NCI-H460 (cell line): Measurements from ENCODE around the gene HBS1L. TPM values are rescaled to one million over a fixed set of nuclear protein-coding genes. Genes with fewer than 3 reads are reported as not detected.
A peak's percentile ranks its signal among the peaks of the same experiment; 100 is the strongest.

Experiments used
- DNase-seq: peaks from one replicate; pipeline ENCODE4 v3.0.0-alpha.2; 2016; ENCODE audit warnings: low read depth; ENCODE audit errors: extremely low read depth
- polyA plus RNA-seq: library from polyadenylated mRNA; depleted of rRNA; stranded (reverse); fragments of >200 nt; gene quantifications from 2 replicates; pipeline ENCODE4 v1.2.3, GENCODE V29; 2014; cell fraction: nucleus; rRNA removed
- total RNA-seq: library from RNA; depleted of rRNA; stranded (reverse); fragments of >200 nt; shearing (Covaris generic); gene quantifications from 2 replicates; pipeline ENCODE4 v1.2.3, GENCODE V29; 2014; rRNA removed

HBS1L gene
- total RNA-seq: 83.8 and 85.5 TPM in 2 replicates
- 39.8 and 62.1 TPM in 2 replicates for polyA plus RNA-seq

DNA sequence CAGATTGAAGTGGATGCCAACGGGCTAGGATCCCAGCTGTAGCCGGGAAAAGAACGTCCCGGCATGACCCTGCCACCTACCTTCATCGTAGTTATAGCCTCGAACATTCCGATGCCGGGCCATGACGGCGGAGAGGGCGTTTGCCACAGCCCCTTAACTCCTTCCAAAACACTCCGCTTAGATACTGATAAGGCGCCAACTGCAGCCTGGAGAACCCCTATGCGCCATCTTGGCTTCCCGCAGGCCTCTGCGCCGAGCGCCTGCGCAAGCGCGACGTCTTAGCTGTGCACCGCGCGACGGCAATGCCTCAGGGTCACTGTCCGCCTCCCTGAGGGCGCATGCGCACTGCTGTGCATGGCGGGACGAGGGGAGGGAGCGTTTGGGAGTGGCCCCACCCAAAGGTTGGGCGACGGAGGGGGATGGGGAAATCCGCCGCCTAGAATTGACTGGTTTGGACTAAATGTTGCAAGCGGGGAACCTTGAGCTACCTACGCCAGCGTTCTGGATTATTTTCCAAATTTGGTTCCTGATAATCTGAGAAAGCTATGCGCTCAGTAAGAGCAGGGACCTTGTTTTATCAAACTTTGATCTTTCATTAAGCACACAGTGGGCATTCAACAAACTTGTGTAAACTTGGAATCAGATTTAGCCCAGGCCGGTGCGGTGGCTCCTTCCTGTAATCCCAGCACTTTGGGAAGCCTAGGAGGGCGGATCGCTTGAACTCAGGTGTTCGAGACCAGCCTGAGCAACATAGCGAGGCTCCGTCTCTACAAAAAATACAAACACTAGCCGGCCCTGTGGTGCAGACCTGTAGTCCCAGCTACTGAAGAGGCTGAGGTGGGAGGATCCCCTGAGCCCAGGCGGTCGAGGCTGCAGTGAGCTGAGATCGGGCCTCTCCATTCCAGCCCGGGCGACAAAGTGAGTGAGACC, at the start of gene HBS1L:
TSS of gene HBS1L (minus strand) at position 254 of the 930 bp plus-strand sequence. CDS start at position 123, 131 bp downstream.
- DNase-seq: peak; percentile 96

- DNase-seq: no peak
These were observed 49.6 kb upstream of the HBS1L start for GRCh38 chr6:135104199-135104598.

- DNase-seq: no peak
These were observed 47.6 kb upstream of the HBS1L start for GRCh38 chr6:135102191-135102590.

- DNase-seq: no peak
These were observed 42.5 kb upstream of the HBS1L start for GRCh38 chr6:135097172-135097571.

GRCh38 chr6:135096403-135097130, 41.9 kb upstream of the HBS1L start:
- DNase-seq: no peak

GRCh38 chr6:135095716-135096115, 41.1 kb upstream of the HBS1L start:
- DNase-seq: no peak

GRCh38 chr6:135094403-135094821, 39.8 kb upstream of the HBS1L start:
- DNase-seq: no peak

DNA sequence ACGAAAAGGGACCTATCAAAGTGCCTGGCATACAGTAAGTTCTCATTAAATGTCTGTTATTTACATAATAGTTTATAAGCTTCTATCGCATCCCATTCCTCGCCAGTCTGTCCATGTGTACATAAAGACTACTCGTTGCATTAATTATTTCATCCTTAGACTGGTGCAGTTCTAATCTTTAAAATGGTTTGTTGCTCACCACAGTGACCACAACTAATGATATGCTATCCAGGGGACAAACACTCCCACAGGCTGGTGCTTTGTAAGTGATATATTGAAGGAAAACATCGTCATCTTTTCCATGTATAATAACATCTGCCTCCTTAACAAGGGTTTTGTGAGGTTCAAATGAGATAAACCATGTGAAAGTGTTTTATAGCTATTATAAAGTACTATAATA, 39.0 kb upstream of the HBS1L start:
- DNase-seq: no peak

DNA sequence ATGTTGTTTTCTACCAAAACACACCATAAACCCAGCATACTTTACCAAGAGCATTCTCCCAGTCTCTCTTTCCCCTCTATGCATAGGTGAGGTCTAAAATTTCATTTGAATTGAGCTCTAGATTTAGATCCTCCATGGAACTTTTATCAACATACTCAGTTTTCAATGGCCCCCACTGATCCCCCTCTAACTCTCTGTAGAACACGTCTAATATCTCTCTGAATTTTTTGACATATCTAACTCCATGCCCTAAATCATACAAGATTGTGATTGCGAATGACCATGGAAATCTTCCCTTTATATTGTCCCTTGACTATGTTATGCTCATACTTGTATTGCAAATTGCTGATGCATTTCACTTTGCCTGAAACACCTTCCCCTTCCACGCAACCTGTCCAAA, 38.1 kb upstream of the HBS1L start:
- DNase-seq: no peak

DNA sequence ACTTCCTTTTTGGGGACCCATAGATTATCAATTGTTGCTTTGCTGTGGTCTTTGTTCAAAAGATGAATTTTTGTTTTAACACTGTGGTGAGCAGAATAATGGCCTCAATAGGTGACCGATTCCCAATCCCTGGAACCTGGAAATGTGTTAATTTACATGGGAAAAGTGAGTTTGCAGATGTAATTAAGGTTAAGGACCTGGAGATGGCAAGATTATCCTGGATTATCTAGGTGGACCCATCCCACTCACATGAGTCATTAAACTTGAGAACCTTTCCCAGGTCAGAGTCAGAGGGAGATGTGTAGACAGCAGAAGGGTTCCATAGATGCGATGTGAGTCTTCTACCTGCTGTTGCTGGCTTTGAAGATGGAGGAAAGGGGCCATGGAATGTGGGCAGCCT, 36.2 kb upstream of the HBS1L start:
- no peak for DNase-seq

DNA sequence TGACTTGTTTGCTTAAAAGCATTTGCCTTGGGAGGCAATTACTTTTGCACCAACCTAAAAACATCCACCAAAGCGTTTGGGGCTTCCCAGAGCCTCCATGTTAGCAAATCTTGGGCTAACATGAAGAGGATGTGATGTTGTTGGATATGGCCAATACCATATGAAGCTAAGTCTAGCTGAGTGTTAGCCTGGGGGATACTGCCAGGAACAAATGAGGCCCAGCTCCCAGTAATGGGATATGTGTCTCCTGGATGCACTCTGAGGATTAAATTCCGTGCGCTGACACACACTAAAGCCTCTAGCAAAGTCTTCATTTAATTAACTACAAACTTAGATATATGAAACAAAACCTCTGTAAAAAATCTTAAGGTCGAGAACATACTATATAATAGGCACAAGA, 35.3 kb upstream of the HBS1L start:
- DNase-seq: no peak

GRCh38 chr6:135088818-135089809, 34.5 kb upstream of the HBS1L start:
- DNase-seq: peak; percentile 5

- DNase-seq: no peak
These were observed 33.7 kb upstream of the HBS1L start for GRCh38 chr6:135088281-135088680.

DNA sequence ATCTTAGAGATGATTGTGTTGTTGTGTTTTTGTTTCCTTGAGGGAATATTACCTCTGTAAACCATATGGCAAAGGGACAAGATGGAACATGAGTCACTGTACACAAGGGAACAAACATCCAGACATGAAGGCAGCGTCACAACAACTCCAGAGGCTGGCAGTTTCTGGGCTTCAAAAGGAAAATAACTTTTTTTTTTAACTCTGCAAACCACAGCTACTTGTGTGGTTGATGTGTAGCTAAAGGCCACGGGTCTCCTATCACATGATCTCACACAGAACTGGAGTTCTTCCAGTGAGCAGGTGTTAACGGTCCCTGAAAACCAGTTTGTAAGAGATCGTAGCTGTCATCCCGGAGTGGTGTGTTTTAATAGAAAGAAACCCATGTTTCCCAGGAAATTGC, 33.2 kb upstream of the HBS1L start:
- DNase-seq: no peak

GRCh38 chr6:135087403-135087802, 32.8 kb upstream of the HBS1L start:
- no peak for DNase-seq

- no peak for DNase-seq
These were observed 31.8 kb upstream of the HBS1L start for GRCh38 chr6:135086414-135086764.

DNA sequence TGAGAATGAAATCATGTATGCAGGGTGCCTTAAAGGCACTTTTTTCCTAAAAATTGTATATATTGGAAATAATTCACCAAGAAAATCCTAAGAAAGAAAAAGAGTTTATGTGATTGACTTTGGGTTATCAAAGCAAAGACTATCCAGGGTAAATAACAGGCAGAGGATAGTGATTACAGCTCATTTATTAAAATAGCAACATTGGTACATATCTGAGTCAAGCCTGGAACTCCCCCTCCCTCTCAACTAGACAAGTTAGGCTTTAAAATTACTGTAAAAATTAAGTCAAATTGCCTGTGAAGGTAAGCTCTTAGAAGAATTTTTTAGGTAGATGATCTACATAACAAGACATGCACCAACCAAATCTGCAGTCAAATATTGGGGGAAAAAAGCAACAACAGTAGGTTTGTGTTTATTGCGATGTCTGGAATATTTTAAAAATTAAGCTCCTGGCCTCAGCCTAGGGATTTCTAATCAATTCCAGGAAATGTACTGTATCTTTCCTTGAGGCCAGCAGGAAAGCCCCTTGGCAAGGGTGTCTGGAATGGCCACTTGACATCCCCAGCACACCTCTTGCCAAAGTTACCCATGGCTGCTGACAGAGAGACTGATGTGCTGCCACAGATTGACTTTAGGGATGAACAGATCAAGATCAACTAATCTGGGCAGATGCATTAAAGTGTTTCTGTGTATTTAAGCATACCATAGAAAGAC, 31.2 kb upstream of the HBS1L start:
- DNase-seq: no peak

GRCh38 chr6:135084916-135085269, 30.3 kb upstream of the HBS1L start:
- DNase-seq: no peak

DNA sequence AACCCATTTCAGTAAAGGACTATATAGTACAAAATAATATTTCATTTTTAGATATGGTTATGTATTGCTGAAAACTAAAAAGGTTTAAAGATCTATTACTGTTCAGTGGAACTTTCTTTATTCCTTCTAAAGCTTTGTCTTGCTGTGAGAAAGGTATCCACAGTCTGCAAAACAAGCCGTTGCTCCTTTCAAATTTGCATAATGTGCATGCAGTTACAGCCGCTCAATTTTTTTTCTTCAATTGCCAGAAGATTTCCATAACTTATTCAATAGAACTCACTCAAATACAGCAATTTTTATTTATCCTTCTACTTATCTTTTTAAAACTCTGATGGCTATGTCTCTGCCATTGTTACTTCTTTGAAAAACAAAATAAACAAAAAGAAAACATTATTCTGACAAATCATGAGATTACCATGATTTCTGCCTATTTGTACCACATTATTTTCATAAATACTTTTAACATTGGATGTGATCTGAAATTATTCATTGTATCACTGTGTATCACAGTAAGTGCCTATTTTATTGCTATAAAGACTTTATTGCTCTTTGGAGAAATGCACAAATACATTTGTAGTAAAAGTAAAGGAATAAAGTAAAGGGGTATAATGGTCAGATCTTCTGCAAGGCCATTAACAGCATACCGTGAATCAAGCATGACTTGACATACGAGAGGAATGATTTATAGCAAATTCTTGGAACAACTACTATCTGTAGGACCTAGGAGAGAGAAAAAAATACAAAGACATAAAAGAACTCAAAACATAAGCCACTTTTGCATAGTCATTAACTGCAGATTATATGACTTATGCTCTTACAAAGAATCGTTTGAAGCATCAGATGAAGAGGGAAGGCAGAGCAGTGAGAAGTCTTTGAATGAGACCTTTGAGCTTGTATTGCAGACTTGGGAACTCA, 29.6 kb upstream of the HBS1L start:
- no peak for DNase-seq
